ENCODE measurements around the gene C1QL3. TPM values are rescaled to one million over a fixed set of nuclear protein-coding genes. Genes with fewer than 3 reads are reported as not detected.

The C1QL3 gene
- total RNA-seq, 1 experiment from 2014 or later, result 1.7 TPM

DNA sequence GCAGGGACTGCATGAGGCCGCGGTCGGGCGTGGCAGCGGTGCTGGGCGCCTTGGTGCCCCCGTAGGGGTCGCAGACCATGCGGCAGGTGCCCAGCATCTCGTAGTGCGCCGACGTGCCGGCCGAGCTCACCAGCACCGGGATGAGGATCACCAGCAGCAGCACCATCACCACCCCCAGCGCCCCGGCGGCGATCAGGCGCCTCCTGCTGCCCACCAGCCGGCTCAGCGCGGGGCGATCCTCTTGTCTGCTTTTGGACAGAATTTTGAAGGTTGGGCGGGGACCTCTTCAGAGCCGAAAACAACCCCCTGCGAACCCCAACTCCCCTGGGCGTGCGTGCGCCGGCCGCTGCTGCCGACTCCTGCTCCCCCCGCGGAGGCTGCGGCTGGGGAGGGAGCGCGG is 779 bp downstream of the C1QL3 start:
- H3K4me1 Mint-ChIP-seq, result peaks cover 25% of the 10 kb centered on the region
- POLR2A ChIA-PET, result no interaction called here
- ATAC-seq (peak; percentile 52), DNase-seq (ENCODE audit: low spot score) (peak; percentile 66)
- H3K36me3 Mint-ChIP-seq, result no peaks in the 10 kb centered on the region
- peak overlapping the region; percentile 57 for H3K4me3 Mint-ChIP-seq
- TF ChIP-seq SOX15 (CRISPR knock-in tag; IDR thresholded peaks at IDR 0.05) (no peak), CBFB (CRISPR knock-in tag; IDR thresholded peaks at IDR 0.05; ENCODE audit: low read depth) (no peak), ZNF396 (CRISPR knock-in tag; IDR thresholded peaks at IDR 0.05; ENCODE audit: borderline replicate concordance) (no peak), FOXP1 (CRISPR knock-in tag; IDR thresholded peaks at IDR 0.05; ENCODE audit: borderline replicate concordance) (no peak), CREB1 (CRISPR knock-in tag; IDR thresholded peaks at IDR 0.05) (no peak), OVOL2 (CRISPR knock-in tag; IDR thresholded peaks at IDR 0.05; ENCODE audit: borderline replicate concordance) (no peak), ZNF232 (CRISPR knock-in tag; IDR thresholded peaks at IDR 0.05) (no peak), EMX1 (CRISPR knock-in tag; IDR thresholded peaks at IDR 0.05) (no peak), FOXK1 (CRISPR knock-in tag; IDR thresholded peaks at IDR 0.05) (no peak), RORB (CRISPR knock-in tag; IDR thresholded peaks at IDR 0.05) (no peak)
- TF ChIP-seq, protein P1, sequence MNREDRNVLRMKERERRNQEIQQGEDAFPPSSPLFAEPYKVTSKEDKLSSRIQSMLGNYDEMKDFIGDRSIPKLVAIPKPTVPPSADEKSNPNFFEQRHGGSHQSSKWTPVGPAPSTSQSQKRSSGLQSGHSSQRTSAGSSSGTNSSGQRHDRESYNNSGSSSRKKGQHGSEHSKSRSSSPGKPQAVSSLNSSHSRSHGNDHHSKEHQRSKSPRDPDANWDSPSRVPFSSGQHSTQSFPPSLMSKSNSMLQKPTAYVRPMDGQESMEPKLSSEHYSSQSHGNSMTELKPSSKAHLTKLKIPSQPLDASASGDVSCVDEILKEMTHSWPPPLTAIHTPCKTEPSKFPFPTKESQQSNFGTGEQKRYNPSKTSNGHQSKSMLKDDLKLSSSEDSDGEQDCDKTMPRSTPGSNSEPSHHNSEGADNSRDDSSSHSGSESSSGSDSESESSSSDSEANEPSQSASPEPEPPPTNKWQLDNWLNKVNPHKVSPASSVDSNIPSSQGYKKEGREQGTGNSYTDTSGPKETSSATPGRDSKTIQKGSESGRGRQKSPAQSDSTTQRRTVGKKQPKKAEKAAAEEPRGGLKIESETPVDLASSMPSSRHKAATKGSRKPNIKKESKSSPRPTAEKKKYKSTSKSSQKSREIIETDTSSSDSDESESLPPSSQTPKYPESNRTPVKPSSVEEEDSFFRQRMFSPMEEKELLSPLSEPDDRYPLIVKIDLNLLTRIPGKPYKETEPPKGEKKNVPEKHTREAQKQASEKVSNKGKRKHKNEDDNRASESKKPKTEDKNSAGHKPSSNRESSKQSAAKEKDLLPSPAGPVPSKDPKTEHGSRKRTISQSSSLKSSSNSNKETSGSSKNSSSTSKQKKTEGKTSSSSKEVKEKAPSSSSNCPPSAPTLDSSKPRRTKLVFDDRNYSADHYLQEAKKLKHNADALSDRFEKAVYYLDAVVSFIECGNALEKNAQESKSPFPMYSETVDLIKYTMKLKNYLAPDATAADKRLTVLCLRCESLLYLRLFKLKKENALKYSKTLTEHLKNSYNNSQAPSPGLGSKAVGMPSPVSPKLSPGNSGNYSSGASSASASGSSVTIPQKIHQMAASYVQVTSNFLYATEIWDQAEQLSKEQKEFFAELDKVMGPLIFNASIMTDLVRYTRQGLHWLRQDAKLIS (CRISPR knock-in tag; IDR thresholded peaks at IDR 0.05; ENCODE audit: borderline replicate concordance), result no peak
- TF ChIP-seq, protein P2, sequence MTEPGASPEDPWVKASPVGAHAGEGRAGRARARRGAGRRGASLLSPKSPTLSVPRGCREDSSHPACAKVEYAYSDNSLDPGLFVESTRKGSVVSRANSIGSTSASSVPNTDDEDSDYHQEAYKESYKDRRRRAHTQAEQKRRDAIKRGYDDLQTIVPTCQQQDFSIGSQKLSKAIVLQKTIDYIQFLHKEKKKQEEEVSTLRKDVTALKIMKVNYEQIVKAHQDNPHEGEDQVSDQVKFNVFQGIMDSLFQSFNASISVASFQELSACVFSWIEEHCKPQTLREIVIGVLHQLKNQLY (CRISPR knock-in tag; IDR thresholded peaks at IDR 0.05), result no peak
- TF ChIP-seq, protein P3, sequence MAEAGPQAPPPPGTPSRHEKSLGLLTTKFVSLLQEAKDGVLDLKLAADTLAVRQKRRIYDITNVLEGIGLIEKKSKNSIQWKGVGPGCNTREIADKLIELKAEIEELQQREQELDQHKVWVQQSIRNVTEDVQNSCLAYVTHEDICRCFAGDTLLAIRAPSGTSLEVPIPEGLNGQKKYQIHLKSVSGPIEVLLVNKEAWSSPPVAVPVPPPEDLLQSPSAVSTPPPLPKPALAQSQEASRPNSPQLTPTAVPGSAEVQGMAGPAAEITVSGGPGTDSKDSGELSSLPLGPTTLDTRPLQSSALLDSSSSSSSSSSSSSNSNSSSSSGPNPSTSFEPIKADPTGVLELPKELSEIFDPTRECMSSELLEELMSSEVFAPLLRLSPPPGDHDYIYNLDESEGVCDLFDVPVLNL (CRISPR knock-in tag; IDR thresholded peaks at IDR 0.05; ENCODE audit: borderline replicate concordance, low read depth), result no peak
- TF ChIP-seq, protein P4, sequence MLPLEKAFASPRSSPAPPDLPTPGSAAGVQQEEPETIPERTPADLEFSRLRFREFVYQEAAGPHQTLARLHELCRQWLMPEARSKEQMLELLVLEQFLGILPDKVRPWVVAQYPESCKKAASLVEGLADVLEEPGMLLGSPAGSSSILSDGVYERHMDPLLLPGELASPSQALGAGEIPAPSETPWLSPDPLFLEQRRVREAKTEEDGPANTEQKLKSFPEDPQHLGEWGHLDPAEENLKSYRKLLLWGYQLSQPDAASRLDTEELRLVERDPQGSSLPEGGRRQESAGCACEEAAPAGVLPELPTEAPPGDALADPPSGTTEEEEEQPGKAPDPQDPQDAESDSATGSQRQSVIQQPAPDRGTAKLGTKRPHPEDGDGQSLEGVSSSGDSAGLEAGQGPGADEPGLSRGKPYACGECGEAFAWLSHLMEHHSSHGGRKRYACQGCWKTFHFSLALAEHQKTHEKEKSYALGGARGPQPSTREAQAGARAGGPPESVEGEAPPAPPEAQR (CRISPR knock-in tag; IDR thresholded peaks at IDR 0.05), result no peak
- CTCF ChIA-PET, result interaction anchor here (0.5 to 4.4 kb wide), 7 partner anchors 25 to 781 kb away, joined by 3 to 22 read pairs (median 4); no protein-coding TSS in a partner anchor
- peaks cover 54% of the 10 kb centered on the region for H3K27me3 Mint-ChIP-seq (ENCODE audit: low read depth)
- H3K9me3 Mint-ChIP-seq, result no peaks in the 10 kb centered on the region
- no peak overlapping the region for H3K27ac Mint-ChIP-seq

DNA sequence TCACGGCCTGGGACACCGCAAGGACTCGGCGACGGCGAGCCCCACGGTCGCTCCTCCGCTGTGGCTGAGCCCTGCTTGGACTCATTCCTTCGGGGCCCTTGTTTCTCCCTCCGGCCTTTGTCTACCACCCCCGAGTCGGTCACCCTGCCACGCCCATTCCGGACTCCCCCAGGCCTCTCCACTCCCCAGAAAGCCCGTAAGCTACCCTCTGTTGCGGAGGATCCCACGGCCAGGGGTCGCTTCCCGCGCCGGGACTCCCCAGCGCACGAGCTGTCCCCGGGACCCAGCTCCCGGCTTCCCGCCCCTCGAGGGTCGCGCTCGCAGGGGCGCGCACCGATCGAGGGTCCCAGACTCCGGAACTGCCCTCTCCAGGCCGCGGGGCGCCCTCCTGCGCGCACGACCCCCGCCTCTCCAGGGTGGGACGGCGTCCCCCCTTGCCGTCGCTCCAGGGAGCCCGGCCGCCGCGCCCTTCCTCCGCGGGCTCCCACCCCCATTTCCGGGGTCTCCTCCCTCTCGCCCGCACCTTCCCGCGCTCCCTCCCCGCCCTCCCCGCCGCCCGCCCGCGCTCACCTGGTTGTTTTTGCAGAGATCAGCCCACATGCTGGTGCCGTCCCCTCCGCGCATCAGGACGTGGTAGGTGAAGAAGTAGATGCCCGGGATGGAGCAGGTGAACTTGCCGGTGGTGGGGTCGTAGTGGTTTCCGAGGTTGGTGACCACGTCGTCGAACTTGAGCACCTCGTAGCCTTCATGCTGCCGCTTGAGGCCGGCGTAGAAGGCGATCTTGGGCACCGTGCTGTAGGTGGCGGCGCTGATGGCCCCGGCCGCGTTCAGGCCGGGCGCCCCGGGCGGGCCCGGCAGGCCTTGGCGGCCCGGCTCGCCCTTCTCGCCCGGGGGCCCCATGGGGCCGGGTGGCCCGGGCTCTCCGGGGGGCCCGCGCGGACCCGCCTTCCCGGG is 1.5 kb downstream of the C1QL3 start:
- CTCF ChIA-PET, result interaction anchor here (0.5 to 4.4 kb wide), 6 partner anchors 83 to 780 kb away, joined by 3 to 22 read pairs (median 5); no protein-coding TSS in a partner anchor
- no peaks in the 10 kb centered on the region for H3K9me3 Mint-ChIP-seq
- POLR2A ChIA-PET, result no interaction called here
- no peak overlapping the region for H3K27ac Mint-ChIP-seq
- peaks cover 25% of the 10 kb centered on the region for H3K4me1 Mint-ChIP-seq
- H3K36me3 Mint-ChIP-seq, result no peaks in the 10 kb centered on the region
- H3K27me3 Mint-ChIP-seq (ENCODE audit: low read depth), result peaks cover 54% of the 10 kb centered on the region
- ATAC-seq, result peak; percentile 23
- H3K4me3 Mint-ChIP-seq, result peak overlapping the region; percentile 86
- peak; percentile 27 for DNase-seq (ENCODE audit: low spot score)
- TF ChIP-seq, protein P5, sequence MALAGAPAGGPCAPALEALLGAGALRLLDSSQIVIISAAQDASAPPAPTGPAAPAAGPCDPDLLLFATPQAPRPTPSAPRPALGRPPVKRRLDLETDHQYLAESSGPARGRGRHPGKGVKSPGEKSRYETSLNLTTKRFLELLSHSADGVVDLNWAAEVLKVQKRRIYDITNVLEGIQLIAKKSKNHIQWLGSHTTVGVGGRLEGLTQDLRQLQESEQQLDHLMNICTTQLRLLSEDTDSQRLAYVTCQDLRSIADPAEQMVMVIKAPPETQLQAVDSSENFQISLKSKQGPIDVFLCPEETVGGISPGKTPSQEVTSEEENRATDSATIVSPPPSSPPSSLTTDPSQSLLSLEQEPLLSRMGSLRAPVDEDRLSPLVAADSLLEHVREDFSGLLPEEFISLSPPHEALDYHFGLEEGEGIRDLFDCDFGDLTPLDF (CRISPR knock-in tag; IDR thresholded peaks at IDR 0.05), result no peak
- TF ChIP-seq, protein P6, sequence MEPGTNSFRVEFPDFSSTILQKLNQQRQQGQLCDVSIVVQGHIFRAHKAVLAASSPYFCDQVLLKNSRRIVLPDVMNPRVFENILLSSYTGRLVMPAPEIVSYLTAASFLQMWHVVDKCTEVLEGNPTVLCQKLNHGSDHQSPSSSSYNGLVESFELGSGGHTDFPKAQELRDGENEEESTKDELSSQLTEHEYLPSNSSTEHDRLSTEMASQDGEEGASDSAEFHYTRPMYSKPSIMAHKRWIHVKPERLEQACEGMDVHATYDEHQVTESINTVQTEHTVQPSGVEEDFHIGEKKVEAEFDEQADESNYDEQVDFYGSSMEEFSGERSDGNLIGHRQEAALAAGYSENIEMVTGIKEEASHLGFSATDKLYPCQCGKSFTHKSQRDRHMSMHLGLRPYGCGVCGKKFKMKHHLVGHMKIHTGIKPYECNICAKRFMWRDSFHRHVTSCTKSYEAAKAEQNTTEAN (CRISPR knock-in tag; IDR thresholded peaks at IDR 0.05), result no peak
- no peak for TF ChIP-seq TEAD4 (CRISPR knock-in tag; IDR thresholded peaks at IDR 0.05)
- TF ChIP-seq ZNF423 (CRISPR knock-in tag; IDR thresholded peaks at IDR 0.05), result peak; percentile 70
- TF ChIP-seq EMX1 (CRISPR knock-in tag; IDR thresholded peaks at IDR 0.05), result no peak
- TF ChIP-seq, protein P7, sequence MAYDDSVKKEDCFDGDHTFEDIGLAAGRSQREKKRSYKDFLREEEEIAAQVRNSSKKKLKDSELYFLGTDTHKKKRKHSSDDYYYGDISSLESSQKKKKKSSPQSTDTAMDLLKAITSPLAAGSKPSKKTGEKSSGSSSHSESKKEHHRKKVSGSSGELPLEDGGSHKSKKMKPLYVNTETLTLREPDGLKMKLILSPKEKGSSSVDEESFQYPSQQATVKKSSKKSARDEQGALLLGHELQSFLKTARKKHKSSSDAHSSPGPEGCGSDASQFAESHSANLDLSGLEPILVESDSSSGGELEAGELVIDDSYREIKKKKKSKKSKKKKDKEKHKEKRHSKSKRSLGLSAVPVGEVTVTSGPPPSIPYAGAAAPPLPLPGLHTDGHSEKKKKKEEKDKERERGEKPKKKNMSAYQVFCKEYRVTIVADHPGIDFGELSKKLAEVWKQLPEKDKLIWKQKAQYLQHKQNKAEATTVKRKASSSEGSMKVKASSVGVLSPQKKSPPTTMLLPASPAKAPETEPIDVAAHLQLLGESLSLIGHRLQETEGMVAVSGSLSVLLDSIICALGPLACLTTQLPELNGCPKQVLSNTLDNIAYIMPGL (CRISPR knock-in tag; IDR thresholded peaks at IDR 0.05), result peak; percentile 26; the same call in 1 of the 2 replicates
- no peak for TF ChIP-seq ESRRA (CRISPR knock-in tag; IDR thresholded peaks at IDR 0.05; ENCODE audit: borderline replicate concordance)
- TF ChIP-seq, protein P8, sequence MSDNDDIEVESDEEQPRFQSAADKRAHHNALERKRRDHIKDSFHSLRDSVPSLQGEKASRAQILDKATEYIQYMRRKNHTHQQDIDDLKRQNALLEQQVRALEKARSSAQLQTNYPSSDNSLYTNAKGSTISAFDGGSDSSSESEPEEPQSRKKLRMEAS (CRISPR knock-in tag; IDR thresholded peaks at IDR 0.05), result 0 out of 2 replicates have a peak, but pooled peaks have one; percentile 8
